ENCODE results near the gene ZNF428. TPM values are rescaled to one million over a fixed set of nuclear protein-coding genes. Genes with fewer than 3 reads are reported as not detected.
A peak's percentile ranks its signal among the peaks of the same experiment; 100 is the strongest.

The ZNF428 gene
- total and polyA plus RNA-seq, 2 of the 4 experiments (the other 2 are of a cell fraction) = 9.9 to 32.3 TPM

DNA sequence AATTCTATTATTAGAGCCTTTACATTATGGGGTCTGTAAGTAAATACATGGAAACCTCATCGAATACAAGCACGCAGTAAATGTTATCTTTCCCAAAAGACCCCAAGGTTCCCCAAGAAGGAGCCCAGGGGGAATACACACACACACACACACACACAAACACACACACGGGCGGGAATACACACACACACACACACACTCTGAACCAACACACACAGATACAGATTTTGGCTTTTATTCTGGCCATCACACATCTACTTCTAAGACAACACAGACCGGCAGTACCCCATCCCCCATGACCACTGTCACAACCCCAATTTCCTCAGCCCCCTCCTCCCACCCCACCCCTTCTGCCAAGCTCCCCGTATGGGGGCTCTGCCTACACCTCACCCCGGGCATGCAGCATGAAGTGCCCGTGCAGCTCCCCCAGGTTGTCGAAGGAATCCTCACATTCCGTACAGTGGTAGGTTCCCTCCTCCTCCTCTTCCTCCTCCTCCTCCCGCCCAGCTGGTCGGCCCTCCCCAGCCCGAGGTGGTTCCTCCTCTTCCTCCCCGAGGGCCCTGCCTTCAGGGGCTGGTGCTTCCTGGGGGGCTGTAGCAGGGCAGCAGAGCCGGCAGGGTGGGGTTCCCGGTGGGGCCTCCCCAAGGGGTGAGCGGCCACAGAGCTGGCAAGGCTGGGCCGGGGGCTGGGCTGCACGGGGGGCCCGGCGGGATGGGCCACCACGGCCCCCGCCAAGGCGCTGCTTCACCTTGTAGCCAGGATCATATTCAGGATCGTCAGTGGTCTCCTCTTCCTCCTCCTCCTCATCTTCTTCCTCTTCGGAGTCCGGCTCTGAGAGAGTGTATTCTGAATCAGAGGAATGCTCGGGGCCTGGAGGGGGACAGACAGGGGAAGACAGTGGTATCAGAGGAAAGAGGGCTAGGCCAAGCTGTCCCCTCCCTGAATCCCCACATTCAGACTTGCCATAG, 11.9 kb downstream of the ZNF428 start:
- H2BK15ac ChIP-seq (ENCODE audit: low read depth, low read length) = no peak overlapping the region
- no peak overlapping the region for H2BK5ac ChIP-seq (ENCODE audit: low read depth, low read length, poor library complexity, severe bottlenecking)
- H3K27ac ChIP-seq (ENCODE audit: insufficient read depth, low read length) = no peak overlapping the region
- ChIA-PET CTCF (no interaction called here), POLR2A (ENCODE audit: unreplicated experiment) (no interaction called here)
- H4K91ac ChIP-seq (ENCODE audit: insufficient read depth, low read depth, low read length) = no peak overlapping the region
- no peak overlapping the region for H3K4me2 ChIP-seq (ENCODE audit: low read depth, low read length)
- no peak for TF ChIP-seq BHLHE40 (IDR thresholded peaks at IDR 0.05; ENCODE audit: low read depth, low read length)
- no peak for TF ChIP-seq CHD1 (IDR thresholded peaks at IDR 0.05; ENCODE audit: low read depth, low read length)
- TF ChIP-seq, protein P1, sequence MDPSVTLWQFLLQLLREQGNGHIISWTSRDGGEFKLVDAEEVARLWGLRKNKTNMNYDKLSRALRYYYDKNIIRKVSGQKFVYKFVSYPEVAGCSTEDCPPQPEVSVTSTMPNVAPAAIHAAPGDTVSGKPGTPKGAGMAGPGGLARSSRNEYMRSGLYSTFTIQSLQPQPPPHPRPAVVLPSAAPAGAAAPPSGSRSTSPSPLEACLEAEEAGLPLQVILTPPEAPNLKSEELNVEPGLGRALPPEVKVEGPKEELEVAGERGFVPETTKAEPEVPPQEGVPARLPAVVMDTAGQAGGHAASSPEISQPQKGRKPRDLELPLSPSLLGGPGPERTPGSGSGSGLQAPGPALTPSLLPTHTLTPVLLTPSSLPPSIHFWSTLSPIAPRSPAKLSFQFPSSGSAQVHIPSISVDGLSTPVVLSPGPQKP (IDR thresholded peaks at IDR 0.05; ENCODE audit: borderline replicate concordance, low read depth, low read length) = no peak
- TF ChIP-seq CEBPB (IDR thresholded peaks at IDR 0.05; ENCODE audit: low read depth, low read length) = no peak
- no peak for TF ChIP-seq MXI1 (IDR thresholded peaks at IDR 0.05; ENCODE audit: borderline replicate concordance, low read depth, low read length)
- no peak for TF ChIP-seq NFE2L2 (IDR thresholded peaks at IDR 0.05; ENCODE audit: low read depth, low read length)
- TF ChIP-seq, protein P2, sequence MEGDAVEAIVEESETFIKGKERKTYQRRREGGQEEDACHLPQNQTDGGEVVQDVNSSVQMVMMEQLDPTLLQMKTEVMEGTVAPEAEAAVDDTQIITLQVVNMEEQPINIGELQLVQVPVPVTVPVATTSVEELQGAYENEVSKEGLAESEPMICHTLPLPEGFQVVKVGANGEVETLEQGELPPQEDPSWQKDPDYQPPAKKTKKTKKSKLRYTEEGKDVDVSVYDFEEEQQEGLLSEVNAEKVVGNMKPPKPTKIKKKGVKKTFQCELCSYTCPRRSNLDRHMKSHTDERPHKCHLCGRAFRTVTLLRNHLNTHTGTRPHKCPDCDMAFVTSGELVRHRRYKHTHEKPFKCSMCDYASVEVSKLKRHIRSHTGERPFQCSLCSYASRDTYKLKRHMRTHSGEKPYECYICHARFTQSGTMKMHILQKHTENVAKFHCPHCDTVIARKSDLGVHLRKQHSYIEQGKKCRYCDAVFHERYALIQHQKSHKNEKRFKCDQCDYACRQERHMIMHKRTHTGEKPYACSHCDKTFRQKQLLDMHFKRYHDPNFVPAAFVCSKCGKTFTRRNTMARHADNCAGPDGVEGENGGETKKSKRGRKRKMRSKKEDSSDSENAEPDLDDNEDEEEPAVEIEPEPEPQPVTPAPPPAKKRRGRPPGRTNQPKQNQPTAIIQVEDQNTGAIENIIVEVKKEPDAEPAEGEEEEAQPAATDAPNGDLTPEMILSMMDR (conservative IDR thresholded peaks at IDR 0.05; ENCODE audit: low read depth, low read length) = no peak
- H3K9me1 ChIP-seq (ENCODE audit: insufficient read depth, low read length) = peaks cover 9% of the 10 kb centered on the region
- no peak overlapping the region for H3K4me3 ChIP-seq (ENCODE audit: insufficient read depth, low read depth, low read length)
- H3K79me1 ChIP-seq (ENCODE audit: low read depth in 1 of 2, low read length in 2 of 2) = peaks cover 22 to 46% of the 10 kb centered on the region in 2 experiments
- dilution Hi-C loops (cut with HindIII; ENCODE audit: low sequenced_read_pairs, unreplicated experiment) = no loop called here
- H3K56ac ChIP-seq (ENCODE audit: extremely low read depth, insufficient read depth, low read length) = no peak overlapping the region
- no peak overlapping the region for H3K23ac ChIP-seq (ENCODE audit: low read depth, low read length)
- H3K9ac ChIP-seq (ENCODE audit: low read depth, low read length) = no peak overlapping the region
- H2BK120ac ChIP-seq (ENCODE audit: low read depth, low read length) = no peak overlapping the region
- H2AK9ac ChIP-seq (replicated peaks; ENCODE audit: low read depth, low read length, poor library complexity) = peak overlapping the region; percentile 55
- no peaks in the 10 kb centered on the region for H3K27me3 ChIP-seq (ENCODE audit: control insufficient read depth, insufficient read depth, low read length)
- DNase-seq = no peak
- H3K4ac ChIP-seq (ENCODE audit: low read depth, low read length) = no peak overlapping the region
- no peak overlapping the region for H3K14ac ChIP-seq (replicated peaks; ENCODE audit: low read depth, low read length)
- no peak for ATAC-seq (ENCODE audit: low read depth)
- H4K5ac ChIP-seq (ENCODE audit: low read depth, low read length) = no peak overlapping the region
- H2BK20ac ChIP-seq (ENCODE audit: low read depth, low read length) = no peak overlapping the region
- no peaks in the 10 kb centered on the region for H3K9me3 ChIP-seq (ENCODE audit: control insufficient read depth, insufficient read depth, low read length)
- BruUV-seq (replicated peaks) = no TSS peak
- H3K4me1 ChIP-seq (ENCODE audit: control insufficient read depth, insufficient read depth, low read length) = no peaks in the 10 kb centered on the region
- in situ Hi-C loops (cut with MboI; ENCODE audit: low sequenced_read_pairs) = no loop called here
- H2AK5ac ChIP-seq (ENCODE audit: low read depth, low read length) = no peak overlapping the region
- H4K20me1 ChIP-seq (ENCODE audit: insufficient read depth, low read length) = peaks cover 17% of the 10 kb centered on the region
- WGBS, 2 experiments (ENCODE audit: extremely low coverage in 2 of 2, insufficient read length in 1 of 2) = 93% methylated on average over 7 of the region's 28 CpGs; no CpG with 5 or more reads in 1 of the 2 experiments
- peaks cover 23% of the 10 kb centered on the region for H3K36me3 ChIP-seq (ENCODE audit: control insufficient read depth, insufficient read depth, low read length)
- intact Hi-C loops (cut with micrococcal nuclease) = no loop called here
- H2AFZ ChIP-seq (replicated peaks; ENCODE audit: low read length, poor library complexity) = no peak overlapping the region
- no peak overlapping the region for H3K18ac ChIP-seq (ENCODE audit: low read depth, low read length)
- H4K8ac ChIP-seq (ENCODE audit: low read depth in 2 of 2, low read length in 2 of 2) = no peak overlapping the region

All from IMR-90 (cell line).